ENCODE measurements around the gene CDK2AP2.
"Not testable (repeated sequence)": the region's sequence is repeated elsewhere in the genome, so short reads cannot be mapped to it uniquely, and the experiment has no call there.

CDK2AP2 gene

GRCh38 chr11:67482827-67483798, 24.8 kb downstream of the CDK2AP2 start, which contains the start of gene AIP:
Gene AIP (plus strand): TSS chr11:67483026. CDS start chr11:67483159, 133 bp downstream.
- H3K4me3 Mint-ChIP-seq: peak within 1 kb of the TSS; percentile 99

GRCh38 chr11:67482275-67482826, 25.6 kb downstream of the CDK2AP2 start:
- ATAC-seq (ENCODE audit: low read depth) (peak; percentile 15), DNase-seq (ENCODE audit: low spot score in 2 of 2) (no peak)
- Mint-ChIP-seq H3K9me3 (no peaks in the 10 kb centered on the region), H3K4me3 (peak overlapping the region; percentile 99), H3K27ac (peak overlapping the region; percentile 92), H3K27me3 (no peaks in the 10 kb centered on the region), H3K36me3 (no peaks in the 10 kb centered on the region), H3K4me1 (peaks cover 40% of the 10 kb centered on the region)

More at GRCh38 chr11:67482827-67483798, 24.8 kb downstream of the CDK2AP2 start, which contains the start of gene AIP:
- Mint-ChIP-seq H3K4me1 (peaks cover 48% of the 10 kb centered on the region), H3K27ac (peak within 1 kb of the TSS; percentile 92), H3K36me3 (peaks cover 5% of the 10 kb centered on the region), H3K27me3 (no peaks in the 10 kb centered on the region), H3K9me3 (no peaks in the 10 kb centered on the region)
- ATAC-seq (ENCODE audit: low read depth) (peak; percentile 81), DNase-seq (ENCODE audit: low spot score in 2 of 2) (peak; percentile 94)

- H3K27ac Mint-ChIP-seq; DNase-seq (ENCODE audit: low spot score in 2 of 2); H3K36me3 Mint-ChIP-seq; H3K4me1 Mint-ChIP-seq; H3K9me3 Mint-ChIP-seq; H3K4me3 Mint-ChIP-seq; H3K27me3 Mint-ChIP-seq; ATAC-seq (ENCODE audit: low read depth): not testable (repeated sequence)
Observed at GRCh38 chr11:67477344-67478050, 30.5 kb downstream of the CDK2AP2 start.

DNA sequence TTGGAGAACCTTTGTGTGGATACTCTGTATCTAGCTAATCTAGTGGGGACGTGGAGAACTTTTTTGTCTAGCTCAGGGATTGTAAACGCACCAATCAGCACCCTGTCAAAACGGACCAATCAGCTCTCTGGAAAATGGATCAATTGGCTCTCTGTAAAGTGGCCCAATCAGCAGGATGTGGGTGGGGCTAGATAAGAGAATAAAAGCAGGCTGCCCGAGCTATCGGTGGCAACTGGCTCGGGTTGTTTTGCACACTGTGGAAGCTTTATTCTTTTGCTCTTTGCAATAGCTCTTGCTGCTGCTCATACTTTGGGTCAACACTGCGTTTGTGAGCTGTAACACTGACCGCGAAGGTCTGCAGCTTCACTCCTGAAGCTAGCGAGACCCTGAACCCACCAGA, 31.3 kb downstream of the CDK2AP2 start:
- not testable (repeated sequence) for DNase-seq (ENCODE audit: low spot score in 2 of 2); ATAC-seq (ENCODE audit: low read depth); H3K27me3 Mint-ChIP-seq; H3K4me3 Mint-ChIP-seq; H3K36me3 Mint-ChIP-seq; H3K4me1 Mint-ChIP-seq; H3K27ac Mint-ChIP-seq; H3K9me3 Mint-ChIP-seq

- Mint-ChIP-seq H3K9me3 (no peaks in the 10 kb centered on the region), H3K36me3 (no peaks in the 10 kb centered on the region), H3K27ac (no peak overlapping the region), H3K27me3 (no peaks in the 10 kb centered on the region), H3K4me3 (no peak overlapping the region), H3K4me1 (peaks cover 12% of the 10 kb centered on the region)
- no peak for DNase-seq (ENCODE audit: low spot score in 2 of 2)
- no peak for ATAC-seq (ENCODE audit: low read depth)
Observed at GRCh38 chr11:67472882-67473281, 35.1 kb downstream of the CDK2AP2 start.

GRCh38 chr11:67470337-67471002, 37.5 kb downstream of the CDK2AP2 start:
- Mint-ChIP-seq H3K27ac (no peak overlapping the region), H3K9me3 (no peaks in the 10 kb centered on the region), H3K27me3 (no peaks in the 10 kb centered on the region), H3K36me3 (peaks cover 2% of the 10 kb centered on the region), H3K4me3 (no peak overlapping the region), H3K4me1 (peaks cover 21% of the 10 kb centered on the region)
- ATAC-seq (ENCODE audit: low read depth) (no peak), DNase-seq (ENCODE audit: low spot score in 2 of 2) (no peak)

DNA sequence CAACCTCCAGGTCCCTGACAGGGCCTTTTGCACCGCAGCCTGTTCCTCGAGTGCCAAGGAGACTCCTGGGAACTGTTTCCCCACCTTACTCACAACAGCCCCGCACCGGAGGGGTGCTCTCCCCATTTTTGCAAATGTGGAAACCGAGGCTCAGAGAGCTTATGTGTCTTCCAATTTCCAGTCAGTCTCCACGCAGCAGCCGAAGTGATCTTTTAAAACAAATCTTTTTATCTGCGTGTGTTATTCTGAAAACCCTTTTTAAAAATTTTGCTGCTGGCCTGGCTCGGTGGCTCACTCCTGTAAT, 38.5 kb downstream of the CDK2AP2 start:
- Mint-ChIP-seq H3K27ac (peak overlapping the region; percentile 70), H3K4me3 (peak overlapping the region; percentile 90), H3K4me1 (peaks cover 27% of the 10 kb centered on the region), H3K9me3 (no peaks in the 10 kb centered on the region), H3K27me3 (no peaks in the 10 kb centered on the region), H3K36me3 (peaks cover 5% of the 10 kb centered on the region)
- no peak for DNase-seq (ENCODE audit: low spot score in 2 of 2)
- ATAC-seq (ENCODE audit: low read depth): no peak

GRCh38 chr11:67468759-67469507, 39.0 kb downstream of the CDK2AP2 start, which contains the start of gene TMEM134:
Gene TMEM134 (minus strand): TSS chr11:67469251. CDS start chr11:67469192, 59 bp downstream.
- H3K9me3 Mint-ChIP-seq: no peaks in the 10 kb centered on the region
- peaks cover 27% of the 10 kb centered on the region for H3K4me1 Mint-ChIP-seq
- H3K36me3 Mint-ChIP-seq: peaks cover 5% of the 10 kb centered on the region
- H3K27me3 Mint-ChIP-seq: no peaks in the 10 kb centered on the region
- DNase-seq (ENCODE audit: low spot score in 2 of 2) (peak; percentile 79 to 86), ATAC-seq (ENCODE audit: low read depth) (peak; percentile 76)
- peak within 1 kb of the TSS; percentile 79 for H3K27ac Mint-ChIP-seq
- H3K4me3 Mint-ChIP-seq: peak within 1 kb of the TSS; percentile 90

DNA sequence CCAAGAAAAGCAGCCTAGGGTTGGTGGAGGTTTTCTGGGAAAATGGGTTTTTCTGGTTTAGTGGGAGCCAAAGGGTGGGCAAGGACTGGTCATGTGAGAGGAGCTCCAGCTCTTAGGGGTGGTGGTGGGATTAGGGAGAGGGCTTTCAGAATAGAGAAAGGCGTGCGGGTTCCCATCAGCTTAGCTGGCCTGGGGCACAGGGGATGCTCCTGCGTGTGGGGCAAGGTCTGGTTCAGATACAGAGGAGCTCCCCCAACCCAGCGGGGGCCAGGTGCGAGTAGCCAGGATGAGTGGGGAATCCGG, 39.6 kb downstream of the CDK2AP2 start:
- no peaks in the 10 kb centered on the region for H3K9me3 Mint-ChIP-seq
- peaks cover 27% of the 10 kb centered on the region for H3K4me1 Mint-ChIP-seq
- H3K27ac Mint-ChIP-seq: peak overlapping the region; percentile 79
- DNase-seq (ENCODE audit: low spot score in 2 of 2) (no peak), ATAC-seq (ENCODE audit: low read depth) (no peak)
- H3K27me3 Mint-ChIP-seq: no peaks in the 10 kb centered on the region
- H3K36me3 Mint-ChIP-seq: peaks cover 5% of the 10 kb centered on the region
- peak overlapping the region; percentile 90 for H3K4me3 Mint-ChIP-seq

GRCh38 chr11:67468056-67468455, 39.9 kb downstream of the CDK2AP2 start:
- H3K36me3 Mint-ChIP-seq: peaks cover 5% of the 10 kb centered on the region
- peaks cover 27% of the 10 kb centered on the region for H3K4me1 Mint-ChIP-seq
- peak overlapping the region; percentile 90 for H3K4me3 Mint-ChIP-seq
- no peak for DNase-seq (ENCODE audit: low spot score in 2 of 2)
- no peaks in the 10 kb centered on the region for H3K27me3 Mint-ChIP-seq
- ATAC-seq (ENCODE audit: low read depth): no peak
- no peaks in the 10 kb centered on the region for H3K9me3 Mint-ChIP-seq
- peak overlapping the region; percentile 79 for H3K27ac Mint-ChIP-seq

- H3K27ac Mint-ChIP-seq: peak overlapping the region; percentile 76
- peaks cover 30% of the 10 kb centered on the region for H3K4me1 Mint-ChIP-seq
- DNase-seq (ENCODE audit: low spot score in 2 of 2): no peak
- H3K27me3 Mint-ChIP-seq: no peaks in the 10 kb centered on the region
- peak overlapping the region; percentile 90 for H3K4me3 Mint-ChIP-seq
- no peaks in the 10 kb centered on the region for H3K9me3 Mint-ChIP-seq
- peaks cover 5% of the 10 kb centered on the region for H3K36me3 Mint-ChIP-seq
- no peak for ATAC-seq (ENCODE audit: low read depth)
Observed at GRCh38 chr11:67466962-67467771, 40.8 kb downstream of the CDK2AP2 start.

DNA sequence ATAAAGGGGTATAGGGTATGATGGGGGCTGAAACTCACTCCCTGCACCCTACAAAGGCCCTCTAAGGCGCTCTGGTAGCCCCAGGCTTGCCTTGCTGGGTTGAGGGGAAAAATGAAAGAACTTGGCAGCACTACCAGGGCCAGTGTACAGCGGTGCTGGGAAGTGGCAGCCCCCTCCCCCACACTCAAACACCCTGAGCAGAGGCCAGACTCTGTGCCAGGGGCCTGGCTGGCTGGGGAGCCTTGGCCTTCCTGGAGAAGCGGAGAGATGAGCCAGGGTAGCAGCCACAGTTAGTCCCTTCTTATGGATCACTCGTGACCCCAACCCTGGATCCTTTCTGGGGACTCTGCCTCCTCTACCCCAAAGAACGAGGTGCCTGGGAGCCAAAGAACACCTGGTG, 41.6 kb downstream of the CDK2AP2 start:
- H3K4me3 Mint-ChIP-seq: peak overlapping the region; percentile 90
- H3K27me3 Mint-ChIP-seq: no peaks in the 10 kb centered on the region
- peaks cover 5% of the 10 kb centered on the region for H3K36me3 Mint-ChIP-seq
- peak overlapping the region; percentile 35 for H3K27ac Mint-ChIP-seq
- H3K4me1 Mint-ChIP-seq: peaks cover 23% of the 10 kb centered on the region
- H3K9me3 Mint-ChIP-seq: no peaks in the 10 kb centered on the region
- ATAC-seq (ENCODE audit: low read depth): no peak
- no peak for DNase-seq (ENCODE audit: low spot score in 2 of 2)
